B cell (primary cell): ENCODE data around the gene DNAJC1. TPM values are rescaled to one million over a fixed set of nuclear protein-coding genes. Genes with fewer than 3 reads are reported as not detected.
"Not testable (repeated sequence)": the region's sequence is repeated elsewhere in the genome, so short reads cannot be mapped to it uniquely, and the experiment has no call there.

ENCODE experiments used
- ATAC-seq: fragments of 200-7000 bp; cut with Tn5 transposase; one replicate; pipeline ENCODE4 v1.10.0; 2021; ENCODE audit warnings: low read depth, mild to moderate bottlenecking, moderate number of reproducible peaks, moderate library complexity
- CTCF ChIA-PET: fragments of 350-600 bp; sonication (Branson Sonifier 250); formaldehyde crosslinking; loops from one replicate; lab custom pipeline; 2021; ENCODE audit warnings: antibody characterized with exemption, inconsistent platforms; lab: Charles Lee
- POLR2A ChIA-PET: fragments of 350-600 bp; sonication (Branson Sonifier 250); formaldehyde crosslinking; loops from one replicate; lab custom pipeline; 2021; ENCODE audit warnings: antibody characterized with exemption; lab: Charles Lee
- DNase-seq: peaks from one replicate; pipeline ENCODE4 v3.0.0; 2013
- H2AFZ ChIP-seq: 2 replicates; pipeline ENCODE4 v1.6.1; 2012; ENCODE audit warnings: mild to moderate bottlenecking, low read depth, low read length; ENCODE audit not compliant: insufficient read depth, poor library complexity, severe bottlenecking
- H3K27ac ChIP-seq, 2 donors: 1 replicate in 1 of 2; 2 replicates in 1 of 2; pipeline ENCODE4 v1.5.1; 2012 to 2013; ENCODE audit warnings: low read length in 2 of 2, mild to moderate bottlenecking in 2 of 2, moderate library complexity in 1 of 2
- H3K27me3 ChIP-seq, 4 experiments: fragments of 200-600 bp in 1 of 4; sonication (generic) in 1 of 4; replicated peaks in 1 of 4; 1 replicate in 2 of 4; 2 replicates in 2 of 4; pipeline versions ENCODE4 v1.6.1 to v1.7.0; 2013 to 2016; ENCODE audit warnings: low read length in 3 of 4, mild to moderate bottlenecking in 2 of 4, mixed read lengths in 1 of 4, moderate library complexity in 1 of 4; ENCODE audit not compliant: insufficient read depth in 4 of 4, control insufficient read depth in 3 of 4; ENCODE audit errors: control extremely low read depth in 1 of 4
- H3K36me3 ChIP-seq, 2 experiments: replicated peaks in 1 of 2; 1 replicate in 1 of 2; 2 replicates in 1 of 2; pipeline versions ENCODE4 v1.6.1 to v1.7.1; 2013; ENCODE audit warnings: low read length in 1 of 2; ENCODE audit not compliant: insufficient read depth in 2 of 2, control insufficient read depth in 1 of 2; ENCODE audit errors: control extremely low read depth in 1 of 2, extremely low read depth in 1 of 2
- H3K4me1 ChIP-seq, 2 donors: fragments of 200-600 bp in 1 of 2; sonication (generic) in 1 of 2; 1 replicate in 1 of 2; 2 replicates in 1 of 2; pipeline versions ENCODE4 v1.5.1 to v1.6.1; 2013 to 2017; ENCODE audit warnings: low read length in 2 of 2; ENCODE audit not compliant: control insufficient read depth in 2 of 2, insufficient read depth in 2 of 2
- H3K4me2 ChIP-seq: replicated peaks from 2 replicates; pipeline ENCODE3; 2012; ENCODE audit warnings: mild to moderate bottlenecking, low read depth, low read length; ENCODE audit not compliant: poor library complexity, severe bottlenecking
- H3K4me3 ChIP-seq, 5 experiments: fragments of 200-600 bp in 1 of 5; sonication (generic) in 1 of 5; 1 replicate in 3 of 5; 2 replicates in 2 of 5; pipeline versions ENCODE4 v1.5.1 to v1.7.0; 2011 to 2016; ENCODE audit warnings: low read length in 4 of 5, mild to moderate bottlenecking in 4 of 5, low read depth in 2 of 5, control low read depth in 1 of 5, moderate library complexity in 1 of 5; ENCODE audit not compliant: insufficient read depth in 1 of 5; ENCODE audit errors: control extremely low read depth in 1 of 5, extremely low read depth in 1 of 5
- H3K79me2 ChIP-seq: fragments of 200-600 bp; sonication (generic); one replicate; pipeline ENCODE4 v1.6.0; 2016; ENCODE audit warnings: low read length; ENCODE audit not compliant: control insufficient read depth, insufficient read depth
- H3K9ac ChIP-seq: fragments of 200-600 bp; sonication (generic); 2 replicates; pipeline ENCODE4 v1.6.1; 2017; ENCODE audit warnings: mild to moderate bottlenecking, low read length, moderate library complexity
- H3K9me3 ChIP-seq, 3 donors: one replicate each; pipeline versions ENCODE4 v1.6.1 to v1.7.1; 2013; ENCODE audit warnings: low read length in 2 of 3; ENCODE audit not compliant: control insufficient read depth in 2 of 3, insufficient read depth in 1 of 3; ENCODE audit errors: control extremely low read depth in 1 of 3
- H4K20me1 ChIP-seq: 2 replicates; pipeline ENCODE4 v1.6.0; 2012; ENCODE audit warnings: mild to moderate bottlenecking, low read length; ENCODE audit not compliant: insufficient read depth, control insufficient read depth, poor library complexity, severe bottlenecking
- H3K27ac Mint-ChIP-seq: one replicate; pipeline ENCODE4 v1.8.0; 2021; ENCODE audit warnings: mixed read lengths
- H3K27me3 Mint-ChIP-seq: one replicate; pipeline ENCODE4 v1.8.0; 2021; ENCODE audit warnings: mixed read lengths
- H3K4me1 Mint-ChIP-seq: one replicate; pipeline ENCODE4 v1.8.0; 2021; ENCODE audit warnings: mixed read lengths
- H3K4me3 Mint-ChIP-seq: one replicate; pipeline ENCODE4 v1.8.0; 2021; ENCODE audit warnings: mixed read lengths
- H3K9me3 Mint-ChIP-seq: one replicate; pipeline ENCODE4 v1.8.0; 2022; ENCODE audit warnings: mixed read lengths; ENCODE audit not compliant: insufficient read depth
- CTCF ChIP-seq: fragments of 200-600 bp; IDR thresholded peaks from one replicate; pipeline ENCODE4 v1.8.0; 2022; ENCODE audit warnings: antibody characterized with exemption, mild to moderate bottlenecking
- EZH2 ChIP-seq: IDR thresholded peaks from 2 replicates; pipeline ENCODE4 v1.6.1; 2012; ENCODE audit warnings: borderline replicate concordance, low read depth, mild to moderate bottlenecking, moderate library complexity, low read length; ENCODE audit not compliant: insufficient read depth, poor library complexity, severe bottlenecking
- WGBS: methylation state at CpG from one replicate; pipeline ENCODE4 v1.1.5; 2013; ENCODE audit warnings: missing lambda C conversion rate; ENCODE audit not compliant: insufficient coverage; 5-methylcytosine and 5-hydroxymethylcytosine counted together
- intact Hi-C: fragments of 100-400 bp; cut with micrococcal nuclease; formaldehyde crosslinking; loops from one replicate; pipeline ENCODE4 v1.10.0; 2022
- polyA plus RNA-seq: library from polyadenylated mRNA; depleted of rRNA; stranded (reverse); fragments of >200 nt; gene quantifications from 2 replicates; pipeline ENCODE4 v1.2.3, GENCODE V29; 2012
- total RNA-seq, 2 donors: library from RNA; stranded (reverse); fragments of 120-200 nt in 1 of 2; gene quantifications; 1 replicate in 1 of 2; 2 replicates in 1 of 2; pipeline versions ENCODE4 v1.2.3 to v1.2.4, GENCODE V29; 2013 to 2022

Gene DNAJC1
- total and polyA plus RNA-seq, 2 donors (not counting 1 experiment from before 2014, with no cell fraction given) = 9.4 to 15.4 TPM

- Histone ChIP-seq H2AFZ (no peak overlapping the region), H3K9me3 (peaks cover 2 to 3% (median 3%) of the 10 kb centered on the region in 3 donors), H3K4me2 (no peak overlapping the region), H3K9ac (no peak overlapping the region), H4K20me1 (no peaks in the 10 kb centered on the region), H3K4me3 (no peak overlapping the region), H3K79me2 (no peaks in the 10 kb centered on the region), H3K36me3 (no peaks in the 10 kb centered on the region), H3K27ac (no peak overlapping the region), H3K27me3 (no peaks in the 10 kb centered on the region), H3K4me1 (peaks cover 11% of the 10 kb centered on the region in 2 donors)
- intact Hi-C loops = no loop called here
- no peak for DNase-seq
- Mint-ChIP-seq H3K27me3 (no peaks in the 10 kb centered on the region), H3K27ac (no peak overlapping the region), H3K4me1 (peaks cover 23% of the 10 kb centered on the region), H3K4me3 (no peak overlapping the region), H3K9me3 (peaks cover 7% of the 10 kb centered on the region)
- TF ChIP-seq CTCF = no peak
- no peak for TF ChIP-seq EZH2
- ChIA-PET CTCF (no interaction called here), POLR2A (no interaction called here)
- ATAC-seq = no peak
Observed at GRCh38 chr10:21885940-21886339, 117.6 kb downstream of the DNAJC1 start.

GRCh38 chr10:21873198-21873597 lies 130.3 kb downstream of the DNAJC1 start:
- Histone ChIP-seq H3K27ac (no peak overlapping the region), H3K79me2 (no peaks in the 10 kb centered on the region), H4K20me1 (no peaks in the 10 kb centered on the region), H3K36me3 (no peaks in the 10 kb centered on the region), H3K4me2 (no peak overlapping the region), H3K4me3 (no peak overlapping the region), H3K9me3 (peaks cover 1 to 28% (median 21%) of the 10 kb centered on the region in 3 donors), H3K27me3 (no peaks in the 10 kb centered on the region), H2AFZ (no peak overlapping the region), H3K9ac (no peak overlapping the region), H3K4me1 (no peaks in the 10 kb centered on the region)
- WGBS = 100% methylated on average over 2 of the region's 5 CpGs
- H3K4me1 Mint-ChIP-seq = no peaks in the 10 kb centered on the region
- intact Hi-C loops = no loop called here
- ATAC-seq (no peak), DNase-seq (no peak)
- TF ChIP-seq EZH2 (no peak), CTCF (no peak)
- H3K27ac Mint-ChIP-seq = no peak overlapping the region
- POLR2A ChIA-PET = no interaction called here
- no peak overlapping the region for H3K4me3 Mint-ChIP-seq
- no peaks in the 10 kb centered on the region for H3K27me3 Mint-ChIP-seq
- CTCF ChIA-PET = no interaction called here
- peaks cover 6% of the 10 kb centered on the region for H3K9me3 Mint-ChIP-seq

- H3K36me3 ChIP-seq, H3K27me3 ChIP-seq, H4K20me1 ChIP-seq, H2AFZ ChIP-seq, H3K4me1 ChIP-seq, H3K9me3 Mint-ChIP-seq, H3K4me2 ChIP-seq, H3K27ac Mint-ChIP-seq, H3K4me3 Mint-ChIP-seq, CTCF ChIA-PET, DNase-seq, POLR2A ChIA-PET, H3K27ac ChIP-seq, H3K4me1 Mint-ChIP-seq, H3K4me3 ChIP-seq, H3K79me2 ChIP-seq, H3K27me3 Mint-ChIP-seq, ATAC-seq, H3K9ac ChIP-seq, intact Hi-C loops: not testable (repeated sequence)
- over 99% methylated on average over 11 of the region's 11 CpGs for WGBS
- H3K9me3 ChIP-seq = peaks cover 1 to 32% (median 21%) of the 10 kb centered on the region in 3 donors
Observed at GRCh38 chr10:21872771-21873170, 130.8 kb downstream of the DNAJC1 start.
